Calu3 (cell line): Measurements from ENCODE around the gene LAIR2. TPM values are rescaled to one million over a fixed set of nuclear protein-coding genes. Genes with fewer than 3 reads are reported as not detected.

Experiments
- BruUV-seq: library from RNA; stranded (reverse); fragments of 400-500 nt; replicated peaks from 2 replicates; lab custom pipeline; 2021; lab: Mats Ljungman, UMichigan
- CTCF ChIA-PET: fragments of 300-600 bp; sonication (Branson Sonifier 250); formaldehyde crosslinking; loops from one replicate; lab custom pipeline; 2022; ENCODE audit warnings: antibody characterized with exemption; lab: Charles Lee
- DNase-seq: peaks from one replicate; pipeline ENCODE4 v3.0.0; 2022
- H3K27ac Mint-ChIP-seq: one replicate; pipeline ENCODE4 v1.8.0; 2022; ENCODE audit warnings: mixed read lengths; ENCODE audit not compliant: unreplicated experiment
- H3K27me3 Mint-ChIP-seq: one replicate; pipeline ENCODE4 v1.8.0; 2022; ENCODE audit warnings: mixed read lengths; ENCODE audit not compliant: unreplicated experiment
- H3K36me3 Mint-ChIP-seq: one replicate; pipeline ENCODE4 v1.8.0; 2022; ENCODE audit warnings: mild to moderate bottlenecking, moderate library complexity, mixed read lengths; ENCODE audit not compliant: insufficient read depth, unreplicated experiment
- H3K4me1 Mint-ChIP-seq: one replicate; pipeline ENCODE4 v1.8.0; 2022; ENCODE audit warnings: mild to moderate bottlenecking, low read depth, mixed read lengths; ENCODE audit not compliant: unreplicated experiment
- H3K4me3 Mint-ChIP-seq: one replicate; pipeline ENCODE4 v1.8.0; 2022; ENCODE audit warnings: mild to moderate bottlenecking, low read depth, moderate library complexity, mixed read lengths; ENCODE audit not compliant: unreplicated experiment
- H3K9me3 Mint-ChIP-seq: one replicate; pipeline ENCODE4 v1.8.0; 2022; ENCODE audit warnings: low read depth, mixed read lengths; ENCODE audit not compliant: unreplicated experiment
- intact Hi-C: fragments of 100-400 bp; cut with micrococcal nuclease; formaldehyde crosslinking; loops from one replicate; pipeline ENCODE4 v1.10.0; 2022; ENCODE audit not compliant: unreplicated experiment
- total RNA-seq: library from RNA; stranded (reverse); gene quantifications from 2 replicates; pipeline ENCODE4 v1.2.3, GENCODE V29; 2022
- TF ChIP-seq, protein P1 (sequence below): fragments of 200-600 bp; IDR thresholded peaks from one replicate; pipeline ENCODE4 v1.8.0; 2022; ENCODE audit warnings: antibody characterized with exemption; ENCODE audit not compliant: unreplicated experiment

The LAIR2 gene
- total RNA-seq, 1 experiment from 2014 or later = not detected

DNA sequence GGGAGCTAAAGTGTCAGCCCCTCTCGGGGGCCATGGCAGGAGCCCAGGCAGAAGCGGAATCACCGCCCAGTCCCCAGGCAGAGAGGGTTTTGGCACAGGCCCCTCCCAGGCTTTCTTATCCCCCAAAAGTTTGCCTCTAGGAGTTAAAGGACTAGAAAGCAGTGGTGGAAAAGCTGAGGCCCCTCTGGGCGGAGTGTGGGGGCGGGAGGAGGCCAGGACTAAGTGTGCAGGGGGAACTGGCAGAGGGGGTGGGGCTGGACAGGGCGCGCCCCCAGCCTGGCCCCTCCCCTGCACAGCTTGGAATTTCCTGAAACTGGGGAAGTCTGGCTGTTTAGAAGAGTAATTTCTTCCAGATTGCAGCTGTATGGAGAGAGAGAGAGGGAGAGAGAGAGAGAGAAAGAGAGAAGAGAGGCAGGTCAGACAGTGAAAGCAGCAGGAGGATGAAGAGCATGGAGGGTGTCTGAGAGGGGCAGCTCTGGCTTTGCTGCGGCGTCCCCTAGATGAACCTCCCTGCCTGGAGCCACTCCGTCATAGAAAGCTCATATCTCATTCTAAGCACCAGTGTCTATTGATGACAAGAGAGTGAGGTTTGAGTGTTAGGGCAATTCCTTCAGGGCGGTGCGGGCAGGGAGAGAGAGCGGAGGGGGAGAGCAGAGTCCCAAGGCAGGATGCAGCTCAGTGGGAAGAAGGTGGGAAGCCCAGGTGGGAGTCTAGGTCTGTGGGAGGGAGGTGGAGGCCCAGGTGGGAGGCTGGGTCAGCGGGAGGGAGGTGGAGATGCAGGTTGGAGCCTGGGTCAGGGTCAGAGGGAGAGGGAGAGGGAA lies 29.4 kb upstream of the LAIR2 start, which contains the start of gene CDC42EP5:
Gene CDC42EP5 (minus strand): TSS at position 226 of the 821 bp plus-strand sequence. CDS start 7,749 bp downstream, outside the sequence.
- Mint-ChIP-seq H3K36me3 (peaks cover 12% of the 10 kb centered on the region), H3K27ac (peak within 1 kb of the TSS; percentile 42), H3K4me3 (peak within 1 kb of the TSS; percentile 26), H3K9me3 (no peaks in the 10 kb centered on the region), H3K4me1 (peaks cover 39% of the 10 kb centered on the region), H3K27me3 (peaks cover 42% of the 10 kb centered on the region)
- DNase-seq = peak; percentile 66
- no TSS peak for BruUV-seq
- intact Hi-C loops = no loop called here
- CTCF ChIA-PET = interaction anchor here (0.5 to 1.2 kb wide), 5 partner anchors 8 to 864 kb away, joined by 3 read pairs; no protein-coding TSS in a partner anchor
- TF ChIP-seq, protein P1, sequence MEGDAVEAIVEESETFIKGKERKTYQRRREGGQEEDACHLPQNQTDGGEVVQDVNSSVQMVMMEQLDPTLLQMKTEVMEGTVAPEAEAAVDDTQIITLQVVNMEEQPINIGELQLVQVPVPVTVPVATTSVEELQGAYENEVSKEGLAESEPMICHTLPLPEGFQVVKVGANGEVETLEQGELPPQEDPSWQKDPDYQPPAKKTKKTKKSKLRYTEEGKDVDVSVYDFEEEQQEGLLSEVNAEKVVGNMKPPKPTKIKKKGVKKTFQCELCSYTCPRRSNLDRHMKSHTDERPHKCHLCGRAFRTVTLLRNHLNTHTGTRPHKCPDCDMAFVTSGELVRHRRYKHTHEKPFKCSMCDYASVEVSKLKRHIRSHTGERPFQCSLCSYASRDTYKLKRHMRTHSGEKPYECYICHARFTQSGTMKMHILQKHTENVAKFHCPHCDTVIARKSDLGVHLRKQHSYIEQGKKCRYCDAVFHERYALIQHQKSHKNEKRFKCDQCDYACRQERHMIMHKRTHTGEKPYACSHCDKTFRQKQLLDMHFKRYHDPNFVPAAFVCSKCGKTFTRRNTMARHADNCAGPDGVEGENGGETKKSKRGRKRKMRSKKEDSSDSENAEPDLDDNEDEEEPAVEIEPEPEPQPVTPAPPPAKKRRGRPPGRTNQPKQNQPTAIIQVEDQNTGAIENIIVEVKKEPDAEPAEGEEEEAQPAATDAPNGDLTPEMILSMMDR = no peak

DNA sequence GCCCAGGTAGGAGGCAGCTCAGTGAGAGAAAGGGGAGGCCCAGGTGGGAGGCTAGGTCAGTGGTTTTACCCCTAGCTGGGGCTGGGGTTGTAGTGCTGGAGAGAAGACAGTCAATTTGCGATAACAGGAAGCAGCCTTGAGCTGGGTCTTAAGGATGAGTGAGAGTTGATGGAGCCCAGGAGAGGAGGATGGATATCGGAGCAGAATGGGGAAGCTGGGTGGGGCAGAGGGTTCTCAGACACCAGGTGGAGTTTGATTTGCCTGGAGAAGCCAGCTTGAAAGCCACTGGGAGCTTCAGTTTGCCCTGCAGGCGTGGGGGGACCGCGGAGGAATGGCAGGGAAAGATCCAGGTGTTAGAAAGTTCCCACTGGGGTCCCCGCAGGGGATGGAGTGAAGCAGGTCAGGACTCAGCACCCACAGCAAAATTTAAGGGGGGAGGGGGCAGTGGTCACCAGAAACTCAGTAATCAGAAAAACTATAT lies 28.7 kb upstream of the LAIR2 start:
- H3K4me3 Mint-ChIP-seq = no peak overlapping the region
- no peak for DNase-seq
- intact Hi-C loops = no loop called here
- CTCF ChIA-PET = interaction anchor here (0.5 to 1.0 kb wide), 3 partner anchors 32 to 863 kb away, joined by 3 read pairs; no protein-coding TSS in a partner anchor
- no peaks in the 10 kb centered on the region for H3K9me3 Mint-ChIP-seq
- no peak overlapping the region for H3K27ac Mint-ChIP-seq
- TF ChIP-seq, protein P1 = no peak
- no TSS peak for BruUV-seq
- H3K36me3 Mint-ChIP-seq = peaks cover 12% of the 10 kb centered on the region
- H3K27me3 Mint-ChIP-seq = peaks cover 48% of the 10 kb centered on the region
- peaks cover 33% of the 10 kb centered on the region for H3K4me1 Mint-ChIP-seq

DNA sequence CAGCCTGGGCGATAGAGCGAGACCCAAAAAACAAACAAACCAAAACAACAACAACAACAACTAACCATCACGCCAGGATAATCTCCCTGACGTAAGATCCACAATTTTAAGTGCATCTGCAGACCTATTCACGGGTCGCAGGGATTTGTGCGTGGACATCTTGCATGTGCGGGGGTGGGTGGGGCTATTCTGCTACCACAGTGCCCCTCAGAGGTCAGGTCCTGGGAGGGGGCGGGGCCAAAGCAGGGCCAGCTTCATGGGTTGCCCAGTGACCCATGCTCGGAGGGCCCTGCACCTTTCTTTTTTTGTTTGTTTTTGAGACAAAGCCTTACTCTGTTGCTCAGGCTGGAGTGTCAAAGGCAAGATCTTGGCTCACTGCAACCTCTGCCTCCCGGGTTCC lies 26.9 kb upstream of the LAIR2 start:
- BruUV-seq = no TSS peak
- CTCF ChIA-PET = no interaction called here
- DNase-seq = no peak
- Mint-ChIP-seq H3K27ac (no peak overlapping the region), H3K27me3 (peaks cover 62% of the 10 kb centered on the region), H3K4me3 (no peak overlapping the region), H3K9me3 (no peaks in the 10 kb centered on the region), H3K4me1 (peaks cover 15% of the 10 kb centered on the region), H3K36me3 (peaks cover 11% of the 10 kb centered on the region)
- TF ChIP-seq, protein P1 = no peak
- intact Hi-C loops = no loop called here

DNA sequence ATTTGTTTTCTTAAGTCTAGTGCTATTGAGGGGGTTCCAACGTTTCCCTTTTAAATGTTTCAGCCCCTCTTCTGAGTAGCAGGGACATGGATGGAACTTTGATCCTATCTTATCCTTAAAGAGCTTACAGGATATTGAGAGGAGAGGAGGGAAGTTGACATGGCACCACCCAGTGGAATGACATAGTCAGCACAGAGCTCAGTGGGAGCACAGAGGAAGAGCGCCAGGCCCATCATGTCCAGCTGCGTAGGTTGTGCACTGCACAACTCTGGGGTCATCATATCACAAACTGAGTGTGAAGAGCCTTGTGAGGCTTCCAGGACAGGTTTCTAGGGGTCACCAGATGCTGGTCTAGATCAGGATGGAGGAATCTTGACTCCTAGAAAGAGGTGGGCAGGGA lies 25.0 kb upstream of the LAIR2 start:
- Mint-ChIP-seq H3K36me3 (no peaks in the 10 kb centered on the region), H3K27ac (no peak overlapping the region), H3K4me1 (peaks cover 13% of the 10 kb centered on the region), H3K4me3 (no peak overlapping the region), H3K27me3 (peaks cover 61% of the 10 kb centered on the region), H3K9me3 (no peaks in the 10 kb centered on the region)
- BruUV-seq = no TSS peak
- intact Hi-C loops = no loop called here
- TF ChIP-seq, protein P1 = peak; percentile 12
- CTCF ChIA-PET = interaction anchor here (0.6 to 1.3 kb wide), 4 partner anchors 14 to 444 kb away, joined by 3 to 6 read pairs (median 4); partner anchors contain the start of gene LENG9
- no peak for DNase-seq
